Measurements from ENCODE around the gene ACP1. TPM values are rescaled to one million over a fixed set of nuclear protein-coding genes. Genes with fewer than 3 reads are reported as not detected.

The ACP1 gene
- total and polyA plus RNA-seq, 2 experiments from 2014 or later, result 189 to 281 TPM

GRCh38 chr2:282371-283263, 17.9 kb downstream of the ACP1 start:
- Histone ChIP-seq H3K4me2 (no peak overlapping the region), H3K4me3 (no peak overlapping the region), H3K27me3 (ENCODE audit: insufficient read depth) (peaks cover 21% of the 10 kb centered on the region), H3K27ac (ENCODE audit: low read depth) (no peak overlapping the region), H3K4me1 (ENCODE audit: insufficient read depth) (peaks cover 43% of the 10 kb centered on the region), H4K20me1 (replicated peaks; ENCODE audit: insufficient read depth) (peaks cover 7% of the 10 kb centered on the region), H3K9me2 (ENCODE audit: insufficient read depth) (no peaks in the 10 kb centered on the region), H3K79me2 (replicated peaks; ENCODE audit: insufficient read depth) (peaks cover 17% of the 10 kb centered on the region), H3F3A (replicated peaks; ENCODE audit: low read depth) (peaks cover 15% of the 10 kb centered on the region), H3K36me3 (ENCODE audit: insufficient read depth) (peaks cover 30% of the 10 kb centered on the region), H2AFZ (no peak overlapping the region)
- H3K4me1 Mint-ChIP-seq, result peaks cover 42% of the 10 kb centered on the region
- H3K4me3 Mint-ChIP-seq, result no peak overlapping the region
- ATAC-seq, result no peak
- DNase-seq (ENCODE audit: low spot score), result no peak
- peaks cover 38% of the 10 kb centered on the region for H3K36me3 Mint-ChIP-seq (ENCODE audit: low read depth)
- H3K9me3 Mint-ChIP-seq, result no peaks in the 10 kb centered on the region; the same call in 2 of the 3 replicates
- TF ChIP-seq STAT1 (IDR thresholded peaks at IDR 0.05; ENCODE audit: unreplicated experiment) (no peak), ZNF331 (CRISPR knock-in tag; IDR thresholded peaks at IDR 0.05; ENCODE audit: low read depth) (no peak), EZH2phosphoT487 (IDR thresholded peaks at IDR 0.05; ENCODE audit: unreplicated experiment) (no peak), EZH2 (IDR thresholded peaks at IDR 0.05; ENCODE audit: low read depth, unreplicated experiment) (no peak), ZNF114 (CRISPR knock-in tag; IDR thresholded peaks at IDR 0.05) (no peak), NANOG (IDR thresholded peaks at IDR 0.05; ENCODE audit: borderline replicate concordance) (no peak), CTCF (conservative IDR thresholded peaks at IDR 0.05; ENCODE audit: low read depth in 2 of 2) (no peak), ETS1 (IDR thresholded peaks at IDR 0.05) (no peak), ZNF462 (CRISPR knock-in tag; IDR thresholded peaks at IDR 0.05) (no peak), JUNB (IDR thresholded peaks at IDR 0.05; ENCODE audit: unreplicated experiment) (no peak), POLR2AphosphoS5 (IDR thresholded peaks at IDR 0.05; ENCODE audit: low read depth) (no peak), REST (IDR thresholded peaks at IDR 0.05; ENCODE audit: unreplicated experiment) (no peak), CREB1 (CRISPR knock-in tag; IDR thresholded peaks at IDR 0.05; ENCODE audit: low read depth) (no peak)
- H3K27ac Mint-ChIP-seq, result no peak overlapping the region
- peaks cover 23% of the 10 kb centered on the region for H3K27me3 Mint-ChIP-seq (ENCODE audit: insufficient read depth, low read depth, poor library complexity)

All from GM23338 (cell line).